ENCODE results near the gene EID2.

EID2 gene

DNA sequence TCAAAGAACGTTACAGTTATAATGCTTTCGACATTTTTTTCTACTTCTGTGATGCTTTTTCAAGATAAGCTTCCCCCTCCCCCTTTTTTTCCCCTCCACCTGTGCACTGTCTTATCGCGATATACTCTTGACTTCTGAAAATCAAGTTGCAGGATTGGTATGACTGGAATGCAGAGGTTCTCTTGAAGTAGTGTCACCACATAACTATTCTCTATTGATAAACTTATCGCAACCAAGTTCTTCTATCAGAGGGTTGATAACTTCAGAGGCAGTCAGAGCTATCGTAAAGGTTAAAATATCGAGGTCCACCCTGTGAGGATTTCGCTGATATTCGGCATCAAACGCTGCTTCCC is 820 bp downstream of the EID2 start:
- no peak for DNase-seq (ENCODE audit: low read depth in 2 of 3, low spot score in 1 of 3)

DNA sequence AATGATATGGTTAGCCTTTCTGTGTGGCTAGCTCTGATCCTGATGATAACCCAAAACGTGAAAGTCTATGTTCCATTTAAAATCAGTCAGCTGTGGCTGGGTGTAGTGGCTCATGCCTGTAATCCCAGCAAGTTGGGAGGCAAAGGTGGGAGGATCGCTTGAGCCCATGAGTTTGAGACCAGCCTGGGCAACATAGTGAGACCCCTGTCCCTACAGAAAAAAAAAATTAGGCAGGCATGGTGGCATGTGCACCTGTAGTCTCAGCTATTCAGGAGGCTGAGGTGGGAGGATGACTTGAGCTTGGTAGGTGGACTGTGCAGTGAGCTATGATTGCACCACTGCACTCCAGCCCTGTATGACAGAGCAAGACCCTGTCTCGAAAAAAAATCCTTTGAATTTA is 6.2 kb downstream of the EID2 start:
- DNase-seq (ENCODE audit: low read depth in 2 of 3, low spot score in 1 of 3), result no peak

DNA sequence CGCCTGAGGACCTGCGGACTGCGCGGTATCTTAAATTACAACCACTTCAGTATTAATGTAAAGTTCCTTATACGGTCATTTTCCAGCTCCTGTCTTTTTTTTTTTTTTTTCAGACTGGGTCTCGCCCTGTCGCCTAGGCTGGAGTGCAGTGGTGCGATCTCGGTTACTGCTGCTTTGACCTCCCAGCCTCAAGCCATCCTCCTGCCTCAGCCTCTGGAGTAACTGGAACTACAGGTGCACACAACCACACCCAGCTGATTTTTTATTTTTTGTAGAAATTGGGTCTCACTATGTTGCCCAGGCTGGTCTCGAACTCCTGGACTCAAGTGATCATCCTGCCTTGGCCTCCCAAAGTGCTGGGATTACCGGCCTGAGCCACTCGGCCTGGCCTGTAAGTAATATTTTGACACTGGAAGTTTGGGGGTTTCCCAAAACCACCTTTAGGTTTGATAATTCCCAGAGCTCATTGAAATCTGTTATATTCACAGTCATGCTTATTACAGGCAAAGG is 6.9 kb downstream of the EID2 start:
- DNase-seq (ENCODE audit: low read depth in 2 of 3, low spot score in 1 of 3), result no peak

DNA sequence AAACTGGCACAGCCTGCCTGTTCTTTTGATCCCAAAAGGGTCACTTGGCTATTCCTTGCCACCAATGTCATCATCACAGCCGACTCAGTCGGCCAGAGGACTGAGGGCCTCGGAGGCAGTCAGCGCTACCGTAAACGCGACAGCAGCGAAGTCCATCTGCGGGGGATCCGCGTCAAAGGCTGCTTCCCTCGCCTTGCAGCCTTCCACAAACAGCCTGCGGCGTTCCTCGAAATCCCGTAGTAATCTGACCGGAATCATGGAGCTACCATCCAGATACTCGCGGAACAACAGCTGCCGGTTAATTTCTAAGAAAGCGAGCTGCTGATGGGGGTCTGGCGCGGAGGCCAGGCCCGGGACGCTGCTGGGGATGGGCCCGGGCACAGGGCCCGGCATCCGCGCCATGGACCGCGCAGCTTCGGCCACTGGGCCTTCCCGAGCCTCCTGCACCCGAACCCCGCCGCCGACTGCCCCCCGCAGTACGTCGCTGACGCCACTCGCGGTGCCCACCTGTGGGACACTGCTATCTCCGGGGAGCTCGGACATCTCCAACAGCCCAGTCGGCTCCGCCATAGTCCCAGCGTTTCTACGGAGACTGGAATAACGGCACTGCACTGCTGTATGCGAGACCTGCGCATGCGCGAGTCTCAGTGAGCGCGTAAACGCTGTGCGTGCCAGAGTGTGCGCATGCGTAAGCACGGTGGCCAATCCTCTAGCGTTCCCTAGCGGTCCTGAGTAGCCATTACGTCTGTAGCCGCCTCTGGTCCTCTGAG is 7.5 kb downstream of the EID2 start, which contains the start of gene EID2B:
TSS of gene EID2B (minus strand) at position 620 of the 770 bp plus-strand sequence. CDS start at position 570, 50 bp downstream.
- DNase-seq (ENCODE audit: low read depth in 2 of 3, low spot score in 1 of 3), result peak; percentile 91 to 93 (median 92)

DNA sequence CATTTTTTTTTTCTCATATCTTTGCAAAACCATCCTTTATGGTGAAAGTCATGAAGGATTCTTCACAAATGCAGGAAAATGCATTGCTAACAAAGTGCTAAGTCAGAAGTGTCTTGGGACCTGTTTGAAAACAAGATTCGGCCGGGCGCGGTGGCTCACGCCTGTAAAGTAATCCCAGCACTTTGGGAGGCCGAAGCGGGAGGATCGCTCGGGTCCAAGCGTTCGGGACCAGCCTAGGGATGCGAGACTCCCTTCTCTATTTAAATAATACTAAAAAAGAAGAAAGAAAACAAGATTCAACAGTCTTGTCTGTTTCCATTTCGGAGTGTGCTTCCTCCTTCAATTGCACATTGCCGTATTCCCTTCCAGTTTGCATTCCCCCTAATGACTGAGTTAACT is 8.1 kb downstream of the EID2 start:
- no peak for DNase-seq (ENCODE audit: low read depth in 2 of 3, low spot score in 1 of 3)

DNA sequence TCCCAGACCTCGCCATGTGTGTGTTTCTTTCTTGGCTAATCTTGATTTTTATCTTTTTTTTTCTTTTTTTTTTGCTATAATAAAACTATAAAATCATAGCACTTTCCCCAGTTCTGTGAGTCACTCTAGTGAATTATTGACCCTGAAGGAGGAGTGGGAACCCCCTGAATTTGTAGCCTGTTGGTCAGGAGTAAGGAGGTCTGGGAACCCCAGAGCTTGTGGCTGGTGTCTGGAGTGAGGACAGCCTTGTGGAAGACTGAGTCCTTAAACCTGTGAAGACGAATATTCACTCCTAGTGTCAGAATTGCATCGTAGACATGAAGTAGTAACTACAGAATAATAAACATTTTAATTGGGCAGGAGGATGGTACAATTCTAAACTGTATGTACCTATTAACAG is 14.8 kb downstream of the EID2 start:
- no peak for DNase-seq (ENCODE audit: low read depth in 2 of 3, low spot score in 1 of 3)

DNA sequence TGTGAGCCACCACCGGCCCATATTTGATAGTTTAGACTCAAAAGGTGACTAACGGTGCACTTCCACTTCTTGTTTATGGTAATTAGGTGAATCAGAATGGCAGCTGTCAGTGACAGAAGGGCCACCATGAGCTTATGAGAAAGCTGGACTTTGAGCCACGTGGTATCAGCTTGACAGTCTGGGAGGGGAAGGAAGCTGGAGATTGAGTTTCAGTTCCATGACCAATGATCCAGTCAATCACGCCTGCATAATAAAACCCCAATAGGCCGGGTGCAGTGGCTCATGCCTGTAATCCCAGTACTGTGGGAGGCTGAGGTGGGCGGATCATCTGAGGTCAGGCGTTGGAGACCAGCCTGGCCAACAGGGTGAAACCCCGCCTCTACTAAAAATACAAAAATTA is 15.5 kb downstream of the EID2 start:
- DNase-seq (ENCODE audit: low read depth in 2 of 3, low spot score in 1 of 3), result no peak

DNA sequence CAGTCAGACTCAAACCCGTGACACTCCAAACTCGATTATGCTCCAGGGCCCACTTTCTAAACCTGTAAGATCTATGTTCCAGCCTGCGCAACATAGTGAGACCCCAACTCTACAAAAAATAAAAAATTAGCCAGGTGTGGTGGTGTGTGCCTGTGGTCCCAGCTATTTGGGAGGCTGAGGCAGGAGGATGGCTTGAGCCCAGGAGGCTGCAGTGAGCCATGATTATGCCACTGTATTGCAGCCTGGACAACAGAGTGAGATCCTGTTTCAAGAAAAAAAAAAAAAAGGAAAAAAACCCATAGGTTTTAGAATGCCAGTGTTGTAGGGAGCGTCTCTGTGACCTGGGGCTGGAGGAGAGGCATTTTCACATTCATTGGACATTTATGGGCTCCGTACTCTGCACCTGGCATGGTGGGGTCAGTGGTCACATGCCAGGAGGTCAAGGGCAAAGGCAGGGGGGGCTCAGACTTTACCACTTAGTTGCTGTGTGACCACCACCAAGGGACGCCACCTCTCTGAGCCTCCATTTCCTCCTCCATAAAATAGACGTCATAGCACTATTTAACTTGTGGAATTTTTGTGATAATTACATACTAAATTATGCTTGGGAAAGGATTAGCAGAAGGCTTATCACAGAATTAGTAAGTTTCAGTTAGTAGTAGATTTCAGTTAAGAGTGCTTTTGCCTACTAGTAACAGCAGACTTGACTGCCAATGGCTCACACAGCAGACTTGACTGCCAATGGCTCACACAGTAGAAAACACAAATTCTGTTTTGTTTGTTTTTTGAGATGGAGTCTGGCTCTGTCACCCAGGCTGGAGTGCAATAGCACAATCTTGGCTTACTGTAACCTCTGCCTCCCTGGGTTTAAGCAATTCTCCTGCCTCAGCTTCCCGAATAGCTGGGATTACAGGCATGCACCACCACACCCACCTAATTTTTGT is 19.1 kb downstream of the EID2 start:
- DNase-seq (ENCODE audit: low read depth in 2 of 3, low spot score in 1 of 3), result no peak

DNA sequence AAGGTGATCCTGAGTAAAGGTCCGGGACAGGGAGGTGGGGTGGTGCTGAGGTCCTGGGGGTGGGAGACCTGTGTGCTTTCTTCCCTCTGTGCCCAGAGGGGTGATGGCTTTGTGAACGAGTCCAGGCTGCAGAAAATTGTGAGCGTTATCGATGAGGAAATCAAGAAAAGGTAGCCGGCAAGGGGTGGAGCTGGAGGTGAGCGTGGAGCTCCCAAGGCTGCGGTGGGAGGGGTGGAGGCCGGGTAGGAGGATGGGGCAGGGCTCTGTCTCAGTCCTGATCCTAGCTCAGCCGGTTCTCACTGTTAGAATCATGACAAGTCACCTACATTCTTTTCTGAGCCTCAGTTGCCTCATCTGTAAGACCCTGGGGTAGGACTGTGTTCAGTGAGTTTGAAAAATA is 21.0 kb downstream of the EID2 start:
- DNase-seq (ENCODE audit: low read depth in 2 of 3, low spot score in 1 of 3), result no peak

DNA sequence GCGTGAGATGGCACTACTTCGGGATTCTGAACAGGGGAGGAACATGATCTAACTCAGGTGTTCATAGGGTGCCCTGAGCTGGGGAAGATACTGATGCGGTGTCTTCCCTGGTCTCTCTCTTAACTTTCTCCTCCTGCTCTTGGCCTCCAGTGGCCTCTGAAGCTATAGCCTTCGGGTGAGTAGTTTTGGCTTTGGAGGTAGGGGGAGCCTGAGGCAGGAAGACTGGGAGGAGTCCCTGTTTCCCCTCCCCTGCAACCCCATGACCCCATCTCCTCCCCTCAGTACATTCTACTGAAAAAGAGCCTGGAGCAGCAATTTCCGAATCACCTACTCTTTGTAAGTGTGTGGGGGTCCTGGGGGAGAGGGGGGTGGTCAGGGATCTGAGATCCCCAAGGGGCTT is 21.5 kb downstream of the EID2 start:
- no peak for DNase-seq (ENCODE audit: low read depth in 2 of 3, low spot score in 1 of 3)

DNA sequence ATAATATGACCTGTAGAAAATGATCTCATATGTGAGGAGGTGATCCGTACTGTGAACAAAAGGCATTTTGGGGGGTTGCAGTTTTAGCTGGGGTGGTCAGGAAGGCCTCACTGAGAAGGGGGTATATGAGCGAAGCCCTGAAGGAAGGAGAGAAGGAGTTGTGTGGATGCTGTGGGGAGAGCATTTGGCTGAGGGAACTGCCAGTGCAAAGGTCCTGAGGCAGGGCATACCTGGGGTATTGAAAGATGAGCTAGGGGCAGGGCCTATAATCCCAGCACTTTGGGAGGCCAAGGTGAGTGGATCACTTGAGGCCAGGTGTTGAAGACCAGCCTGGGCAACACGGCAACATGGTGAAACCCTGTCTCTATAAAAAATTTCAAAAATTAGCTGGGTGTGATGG is 22.5 kb downstream of the EID2 start:
- no peak for DNase-seq (ENCODE audit: low read depth in 2 of 3, low spot score in 1 of 3)

DNA sequence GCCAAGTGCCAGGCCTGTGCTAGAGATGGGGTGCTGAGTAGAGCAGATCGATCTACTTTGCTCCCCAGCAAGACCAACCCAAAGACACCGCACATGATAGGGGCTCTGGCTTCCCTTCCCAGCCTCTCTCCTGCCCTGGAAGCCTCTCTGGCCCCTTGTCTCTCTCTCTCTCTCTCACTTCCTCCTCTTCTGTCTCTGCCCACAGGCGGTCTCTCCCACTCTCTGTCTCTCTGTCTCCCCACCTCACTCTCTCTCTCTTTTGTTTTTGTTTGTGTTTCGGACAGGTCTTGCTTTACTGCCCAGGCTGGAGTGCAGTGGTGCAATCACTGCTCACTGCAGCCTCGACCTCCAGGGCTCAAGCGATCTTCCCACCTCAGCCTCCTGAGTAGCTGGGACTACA is 23.7 kb downstream of the EID2 start:
- DNase-seq (ENCODE audit: low read depth in 2 of 3, low spot score in 1 of 3), result no peak

DNA sequence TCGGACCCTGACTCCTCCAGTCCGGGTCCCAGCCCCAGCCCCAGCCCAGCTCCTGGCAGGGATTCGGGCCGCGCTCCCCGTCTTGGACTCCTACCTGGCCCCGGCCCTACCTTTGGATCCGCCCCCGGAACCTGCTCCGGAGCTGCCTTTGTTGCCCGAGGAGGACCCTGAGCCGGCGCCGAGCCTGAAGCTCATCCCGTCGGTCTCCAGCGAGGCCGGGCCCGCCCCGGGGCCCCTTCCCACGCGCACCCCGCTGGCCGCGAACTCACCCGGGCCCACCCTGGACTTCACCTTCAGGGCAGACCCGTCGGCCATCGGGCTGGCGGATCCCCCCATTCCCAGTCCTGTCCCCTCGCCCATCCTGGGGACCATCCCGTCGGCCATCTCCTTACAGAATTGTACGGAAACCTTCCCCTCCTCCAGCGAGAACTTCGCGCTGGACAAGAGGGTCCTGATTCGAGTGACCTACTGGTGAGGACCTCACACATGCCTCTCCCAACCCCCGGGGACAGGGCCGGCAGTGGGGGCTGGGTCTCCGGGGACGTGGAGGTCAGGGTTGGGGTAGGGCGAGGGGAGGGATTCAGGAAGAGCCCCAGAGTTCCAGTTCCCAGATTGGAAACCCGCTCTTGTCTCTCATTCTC is 24.3 kb downstream of the EID2 start:
- no peak for DNase-seq (ENCODE audit: low read depth in 2 of 3, low spot score in 1 of 3)

DNA sequence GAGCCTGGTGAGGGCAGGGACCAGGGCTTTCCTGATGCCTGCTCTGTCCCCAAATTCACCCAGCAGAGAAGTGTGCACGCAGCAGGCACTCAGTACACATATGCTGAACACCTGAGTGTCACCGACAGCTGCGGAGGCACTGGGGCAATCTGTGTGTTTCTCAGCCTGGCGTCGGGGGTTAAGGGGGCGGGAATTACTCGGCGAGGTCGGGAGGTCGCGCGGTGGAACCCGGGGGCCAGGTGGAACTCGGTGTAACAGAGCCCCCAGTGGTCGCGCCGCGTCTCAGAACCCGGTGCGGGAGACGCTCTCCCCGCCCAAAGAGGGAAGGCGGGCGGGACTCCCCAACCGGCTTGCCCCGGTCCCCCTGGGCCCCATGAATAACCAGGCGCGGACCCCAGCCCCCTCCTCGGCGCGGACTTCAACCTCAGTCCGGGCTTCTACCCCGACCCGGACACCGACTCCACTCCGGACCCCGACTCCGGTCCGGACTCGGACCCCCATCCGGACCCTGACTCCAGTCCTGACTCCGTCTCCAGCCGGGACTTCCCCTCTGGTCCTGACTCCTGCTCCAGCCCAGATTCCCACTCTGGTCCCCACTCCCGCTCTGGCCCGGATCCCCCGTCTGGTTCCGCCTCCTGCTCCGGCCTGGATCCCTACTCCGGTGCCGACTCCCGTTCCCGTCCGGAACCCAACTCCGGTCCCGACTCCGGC is 25.0 kb downstream of the EID2 start, which contains the start of gene SELENOV:
TSS of gene SELENOV (plus strand) at position 300 of the 711 bp plus-strand sequence. CDS start at position 374, 74 bp downstream.
- DNase-seq (ENCODE audit: low read depth in 2 of 3, low spot score in 1 of 3), result no peak

DNA sequence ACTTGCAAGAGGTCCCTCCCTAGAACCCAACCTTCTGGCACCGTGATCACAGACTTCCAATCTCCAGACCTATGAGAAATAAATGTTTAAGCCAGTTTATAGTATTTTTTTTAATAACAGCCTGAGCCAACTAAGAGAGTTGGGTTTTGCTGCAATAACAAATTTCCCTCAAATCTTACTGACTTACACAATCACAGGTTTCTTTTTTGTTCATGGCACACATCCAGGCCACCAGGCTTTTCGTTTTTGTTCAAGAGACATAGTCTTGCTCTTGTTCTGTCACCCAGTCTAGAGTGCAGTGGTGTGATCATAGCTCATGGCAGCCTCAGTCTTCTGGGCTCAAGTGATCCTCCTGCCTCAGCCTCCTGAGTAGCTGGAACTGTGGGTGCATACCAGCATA is 27.0 kb downstream of the EID2 start:
- DNase-seq (ENCODE audit: low read depth in 2 of 3, low spot score in 1 of 3), result no peak

DNA sequence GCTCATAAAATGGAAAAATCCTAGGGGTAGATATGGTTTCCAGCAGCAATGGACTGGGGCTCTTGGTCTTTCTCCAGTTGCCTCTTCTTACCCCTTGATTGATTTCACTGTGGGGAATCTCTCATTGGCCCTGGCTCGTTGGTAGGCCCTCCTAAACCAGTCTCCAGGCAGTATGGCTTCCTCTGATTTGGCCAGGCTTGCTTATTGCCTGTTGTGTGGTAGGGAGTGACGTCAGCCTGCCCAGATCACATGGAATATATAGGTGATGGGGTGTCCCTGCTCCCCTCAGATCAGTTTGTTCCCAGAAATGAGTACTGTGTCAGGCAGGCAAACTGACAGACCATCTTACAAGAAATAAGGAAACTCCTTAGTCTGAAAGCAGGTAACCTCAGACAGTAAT is 30.7 kb downstream of the EID2 start:
- DNase-seq (ENCODE audit: low read depth in 2 of 3, low spot score in 1 of 3), result no peak

DNA sequence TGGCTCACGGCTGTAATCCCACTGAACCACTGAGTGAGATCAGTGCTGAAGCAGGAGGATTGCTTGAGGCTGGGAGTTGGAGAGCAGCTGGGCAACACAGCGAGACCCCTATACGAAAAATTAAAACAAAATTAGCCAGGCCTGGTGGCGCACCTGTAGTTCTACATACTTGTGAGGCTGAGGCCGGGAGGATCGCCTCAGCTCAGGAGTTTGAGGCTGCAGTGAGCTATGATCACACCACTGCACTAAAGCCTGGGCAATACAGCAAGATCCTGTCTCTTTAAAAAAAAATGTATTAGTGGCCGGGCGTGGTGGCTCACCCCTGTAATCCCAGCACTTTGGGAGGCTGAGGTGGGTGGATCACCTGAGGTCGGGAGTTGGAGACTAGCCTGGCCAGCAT is 31.3 kb downstream of the EID2 start:
- no peak for DNase-seq (ENCODE audit: low read depth in 2 of 3, low spot score in 1 of 3)

DNA sequence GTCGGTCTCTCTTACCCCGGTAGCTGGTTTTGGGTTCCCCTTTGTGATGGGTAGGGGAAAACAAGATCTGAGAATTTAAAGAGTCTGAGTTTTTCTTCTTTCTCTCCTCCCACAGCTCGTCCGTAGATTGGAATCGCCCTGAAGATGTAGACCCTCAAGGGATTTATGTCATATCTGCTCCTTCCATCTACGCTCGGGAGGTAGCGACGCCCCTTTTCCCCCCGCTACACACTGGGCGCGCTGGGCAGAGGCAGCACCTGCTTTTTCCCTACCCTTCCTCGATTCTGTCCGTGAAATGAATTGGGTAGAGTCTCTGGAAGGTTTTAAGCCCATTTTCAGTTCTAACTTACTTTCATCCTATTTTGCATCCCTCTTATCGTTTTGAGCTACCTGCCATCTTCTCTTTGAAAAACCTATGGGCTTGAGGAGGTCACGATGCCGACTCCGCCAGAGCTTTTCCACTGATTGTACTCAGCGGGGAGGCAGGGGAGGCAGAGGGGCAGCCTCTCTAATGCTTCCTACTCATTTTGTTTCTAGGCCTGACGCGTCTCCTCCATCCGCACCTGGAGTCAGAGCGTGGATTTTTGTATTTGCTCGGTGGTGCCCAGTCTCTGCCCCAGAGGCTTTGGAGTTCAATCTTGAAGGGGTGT is 32.1 kb downstream of the EID2 start:
- no peak for DNase-seq (ENCODE audit: low read depth in 2 of 3, low spot score in 1 of 3)

DNA sequence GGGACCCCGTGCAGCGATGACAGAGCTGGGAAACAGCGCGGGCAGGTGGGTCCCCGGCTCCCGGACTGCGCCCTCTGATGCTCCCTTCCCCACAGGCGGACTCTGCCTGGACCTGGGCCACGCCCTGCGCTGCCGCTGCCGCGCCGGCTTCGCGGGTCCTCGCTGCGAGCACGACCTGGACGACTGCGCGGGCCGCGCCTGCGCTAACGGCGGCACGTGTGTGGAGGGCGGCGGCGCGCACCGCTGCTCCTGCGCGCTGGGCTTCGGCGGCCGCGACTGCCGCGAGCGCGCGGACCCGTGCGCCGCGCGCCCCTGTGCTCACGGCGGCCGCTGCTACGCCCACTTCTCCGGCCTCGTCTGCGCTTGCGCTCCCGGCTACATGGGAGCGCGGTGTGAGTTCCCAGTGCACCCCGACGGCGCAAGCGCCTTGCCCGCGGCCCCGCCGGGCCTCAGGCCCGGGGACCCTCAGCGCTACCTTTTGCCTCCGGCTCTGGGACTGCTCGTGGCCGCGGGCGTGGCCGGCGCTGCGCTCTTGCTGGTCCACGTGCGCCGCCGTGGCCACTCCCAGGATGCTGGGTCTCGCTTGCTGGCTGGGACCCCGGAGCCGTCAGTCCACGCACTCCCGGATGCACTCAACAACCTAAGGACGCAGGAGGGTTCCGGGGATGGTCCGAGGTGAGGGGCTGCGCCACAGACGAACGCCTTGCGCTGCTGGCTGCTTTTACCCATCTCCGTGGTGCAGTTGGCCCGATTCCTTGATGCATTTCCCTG is 32.8 kb downstream of the EID2 start:
- peak in 1 of 3 donors; percentile 57 for DNase-seq (ENCODE audit: low read depth in 2 of 3, low spot score in 1 of 3)

DNA sequence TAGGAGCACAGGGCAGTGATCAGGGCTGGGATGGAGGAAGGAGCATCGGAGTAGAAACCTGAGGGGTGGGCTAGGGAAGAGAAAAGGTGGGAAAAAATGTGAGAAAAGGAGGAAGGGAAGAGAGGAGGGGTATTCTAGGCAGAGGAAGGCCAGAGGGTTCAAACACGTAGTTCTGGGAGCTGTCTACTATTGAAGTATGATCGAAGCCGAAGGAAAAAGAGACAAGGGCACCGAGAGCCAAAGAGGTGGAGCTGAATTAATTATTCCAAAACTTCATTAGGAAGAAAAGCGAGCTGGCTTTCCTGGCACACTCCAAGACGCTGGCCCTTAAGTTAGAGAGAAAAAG is 33.4 kb downstream of the EID2 start:
- no peak for DNase-seq (ENCODE audit: low read depth in 2 of 3, low spot score in 1 of 3)
